Measurements from ENCODE around the gene CLIP2.
"Not testable (repeated sequence)": the region's sequence is repeated elsewhere in the genome, so short reads cannot be mapped to it uniquely, and the experiment has no call there.

The CLIP2 gene

GRCh38 chr7:74398426-74398825 lies 109.2 kb downstream of the CLIP2 start:
- Histone ChIP-seq H3K36me3 (ENCODE audit: control insufficient read depth in 5 of 5, insufficient read depth in 5 of 5, low read length in 5 of 5) (peaks cover 0 to 42% (median 31%) of the 10 kb centered on the region in 5 donors), H3K4me1 (ENCODE audit: control insufficient read depth in 5 of 5, insufficient read depth in 5 of 5, low read length in 5 of 5) (peaks cover 0 to 4% (median 0%) of the 10 kb centered on the region in 5 donors), H3K4me3 (ENCODE audit: low read depth in 1 of 5, low read length in 5 of 5) (no peak overlapping the region), H3K27me3 (ENCODE audit: control insufficient read depth in 5 of 5, insufficient read depth in 4 of 5, low read length in 5 of 5) (no peaks in the 10 kb centered on the region), H3K9me3 (ENCODE audit: control insufficient read depth in 5 of 5, low read length in 5 of 5) (peaks cover 0 to 4% (median 2%) of the 10 kb centered on the region in 5 donors), H3K9ac (ENCODE audit: low read length in 5 of 5) (no peak overlapping the region), H3K27ac (ENCODE audit: low read depth, low read length) (no peak overlapping the region)

- Histone ChIP-seq H3K9me3 (ENCODE audit: control insufficient read depth in 5 of 5, low read length in 5 of 5) (peaks cover 0 to 4% (median 2%) of the 10 kb centered on the region in 5 donors), H3K9ac (ENCODE audit: low read length in 5 of 5) (no peak overlapping the region), H3K36me3 (ENCODE audit: control insufficient read depth in 5 of 5, insufficient read depth in 5 of 5, low read length in 5 of 5) (peaks cover 0 to 47% (median 37%) of the 10 kb centered on the region in 5 donors), H3K4me3 (ENCODE audit: low read depth in 1 of 5, low read length in 5 of 5) (no peak overlapping the region), H3K27ac (ENCODE audit: low read depth, low read length) (no peak overlapping the region), H3K4me1 (ENCODE audit: control insufficient read depth in 5 of 5, insufficient read depth in 5 of 5, low read length in 5 of 5) (no peaks in the 10 kb centered on the region), H3K27me3 (ENCODE audit: control insufficient read depth in 5 of 5, insufficient read depth in 4 of 5, low read length in 5 of 5) (no peaks in the 10 kb centered on the region)
Observed at GRCh38 chr7:74399006-74399405, 109.8 kb downstream of the CLIP2 start.

- Histone ChIP-seq H3K9me3 (ENCODE audit: control insufficient read depth in 5 of 5, low read length in 5 of 5) (peaks cover 0 to 4% (median 2%) of the 10 kb centered on the region in 5 donors), H3K36me3 (ENCODE audit: control insufficient read depth in 5 of 5, insufficient read depth in 5 of 5, low read length in 5 of 5) (peaks cover 0 to 59% (median 43%) of the 10 kb centered on the region in 5 donors), H3K4me1 (ENCODE audit: control insufficient read depth in 5 of 5, insufficient read depth in 5 of 5, low read length in 5 of 5) (no peaks in the 10 kb centered on the region), H3K27ac (ENCODE audit: low read depth, low read length) (no peak overlapping the region), H3K27me3 (ENCODE audit: control insufficient read depth in 5 of 5, insufficient read depth in 4 of 5, low read length in 5 of 5) (no peaks in the 10 kb centered on the region), H3K9ac (ENCODE audit: low read length in 5 of 5) (no peak overlapping the region), H3K4me3 (ENCODE audit: low read depth in 1 of 5, low read length in 5 of 5) (no peak overlapping the region)
Observed at GRCh38 chr7:74400420-74401136, 111.4 kb downstream of the CLIP2 start.

GRCh38 chr7:74401137-74401859 lies 112.1 kb downstream of the CLIP2 start:
- peaks cover 0 to 53% (median 38%) of the 10 kb centered on the region in 5 donors for H3K36me3 ChIP-seq (ENCODE audit: control insufficient read depth in 5 of 5, insufficient read depth in 5 of 5, low read length in 5 of 5)

GRCh38 chr7:74402668-74403067 lies 113.5 kb downstream of the CLIP2 start:
- H3K9ac ChIP-seq (ENCODE audit: low read length in 5 of 5); H3K27ac ChIP-seq (ENCODE audit: low read depth, low read length); H3K9me3 ChIP-seq (ENCODE audit: control insufficient read depth in 5 of 5, low read length in 5 of 5); H3K4me1 ChIP-seq (ENCODE audit: control insufficient read depth in 5 of 5, insufficient read depth in 5 of 5, low read length in 5 of 5); H3K4me3 ChIP-seq (ENCODE audit: low read depth in 1 of 5, low read length in 5 of 5); H3K27me3 ChIP-seq (ENCODE audit: control insufficient read depth in 5 of 5, insufficient read depth in 4 of 5, low read length in 5 of 5): not testable (repeated sequence)
- H3K36me3 ChIP-seq (ENCODE audit: control insufficient read depth in 5 of 5, insufficient read depth in 5 of 5, low read length in 5 of 5): peaks cover 0 to 43% (median 29%) of the 10 kb centered on the region in 5 donors

More at GRCh38 chr7:74401137-74401859, 112.1 kb downstream of the CLIP2 start:
- Histone ChIP-seq H3K9me3 (ENCODE audit: control insufficient read depth in 5 of 5, low read length in 5 of 5) (no peaks in the 10 kb centered on the region), H3K4me1 (ENCODE audit: control insufficient read depth in 5 of 5, insufficient read depth in 5 of 5, low read length in 5 of 5) (no peaks in the 10 kb centered on the region), H3K4me3 (ENCODE audit: low read depth in 1 of 5, low read length in 5 of 5) (no peak overlapping the region), H3K9ac (ENCODE audit: low read length in 5 of 5) (no peak overlapping the region), H3K27me3 (ENCODE audit: control insufficient read depth in 5 of 5, insufficient read depth in 4 of 5, low read length in 5 of 5) (no peaks in the 10 kb centered on the region), H3K27ac (ENCODE audit: low read depth, low read length) (no peak overlapping the region)

GRCh38 chr7:74403521-74404387 lies 114.5 kb downstream of the CLIP2 start:
- Histone ChIP-seq H3K36me3 (ENCODE audit: control insufficient read depth in 5 of 5, insufficient read depth in 5 of 5, low read length in 5 of 5) (peaks cover 0 to 38% (median 29%) of the 10 kb centered on the region in 5 donors), H3K27me3 (ENCODE audit: control insufficient read depth in 5 of 5, insufficient read depth in 4 of 5, low read length in 5 of 5) (no peaks in the 10 kb centered on the region), H3K27ac (ENCODE audit: low read depth, low read length) (no peak overlapping the region), H3K4me1 (ENCODE audit: control insufficient read depth in 5 of 5, insufficient read depth in 5 of 5, low read length in 5 of 5) (no peaks in the 10 kb centered on the region), H3K4me3 (ENCODE audit: low read depth in 1 of 5, low read length in 5 of 5) (no peak overlapping the region), H3K9me3 (ENCODE audit: control insufficient read depth in 5 of 5, low read length in 5 of 5) (no peaks in the 10 kb centered on the region), H3K9ac (ENCODE audit: low read length in 5 of 5) (no peak overlapping the region)

- no peak overlapping the region for H3K4me3 ChIP-seq (ENCODE audit: low read depth in 1 of 5, low read length in 5 of 5)
- H3K9me3 ChIP-seq (ENCODE audit: control insufficient read depth in 5 of 5, low read length in 5 of 5): no peaks in the 10 kb centered on the region
- no peaks in the 10 kb centered on the region for H3K4me1 ChIP-seq (ENCODE audit: control insufficient read depth in 5 of 5, insufficient read depth in 5 of 5, low read length in 5 of 5)
- H3K27me3 ChIP-seq (ENCODE audit: control insufficient read depth in 5 of 5, insufficient read depth in 4 of 5, low read length in 5 of 5): no peaks in the 10 kb centered on the region
- peaks cover 0 to 34% (median 29%) of the 10 kb centered on the region in 5 donors for H3K36me3 ChIP-seq (ENCODE audit: control insufficient read depth in 5 of 5, insufficient read depth in 5 of 5, low read length in 5 of 5)
- no peak overlapping the region for H3K27ac ChIP-seq (ENCODE audit: low read depth, low read length)
- H3K9ac ChIP-seq (ENCODE audit: low read length in 5 of 5): no peak overlapping the region
Observed at GRCh38 chr7:74404388-74404700, 115.1 kb downstream of the CLIP2 start.

GRCh38 chr7:74404741-74405140 lies 115.5 kb downstream of the CLIP2 start:
- Histone ChIP-seq H3K9me3 (ENCODE audit: control insufficient read depth in 5 of 5, low read length in 5 of 5) (no peaks in the 10 kb centered on the region), H3K36me3 (ENCODE audit: control insufficient read depth in 5 of 5, insufficient read depth in 5 of 5, low read length in 5 of 5) (peaks cover 0 to 34% (median 29%) of the 10 kb centered on the region in 5 donors), H3K4me3 (ENCODE audit: low read depth in 1 of 5, low read length in 5 of 5) (no peak overlapping the region), H3K4me1 (ENCODE audit: control insufficient read depth in 5 of 5, insufficient read depth in 5 of 5, low read length in 5 of 5) (no peaks in the 10 kb centered on the region), H3K27ac (ENCODE audit: low read depth, low read length) (no peak overlapping the region), H3K9ac (ENCODE audit: low read length in 5 of 5) (no peak overlapping the region), H3K27me3 (ENCODE audit: control insufficient read depth in 5 of 5, insufficient read depth in 4 of 5, low read length in 5 of 5) (peaks cover 0 to 2% (median 0%) of the 10 kb centered on the region in 5 donors)

GRCh38 chr7:74405191-74405898 lies 116.1 kb downstream of the CLIP2 start:
- Histone ChIP-seq H3K9me3 (ENCODE audit: control insufficient read depth in 5 of 5, low read length in 5 of 5) (no peaks in the 10 kb centered on the region), H3K36me3 (ENCODE audit: control insufficient read depth in 5 of 5, insufficient read depth in 5 of 5, low read length in 5 of 5) (peaks cover 0 to 30% (median 27%) of the 10 kb centered on the region in 5 donors), H3K27me3 (ENCODE audit: control insufficient read depth in 5 of 5, insufficient read depth in 4 of 5, low read length in 5 of 5) (peaks cover 0 to 3% (median 0%) of the 10 kb centered on the region in 5 donors), H3K4me1 (ENCODE audit: control insufficient read depth in 5 of 5, insufficient read depth in 5 of 5, low read length in 5 of 5) (no peaks in the 10 kb centered on the region), H3K4me3 (ENCODE audit: low read depth in 1 of 5, low read length in 5 of 5) (no peak overlapping the region), H3K9ac (ENCODE audit: low read length in 5 of 5) (no peak overlapping the region), H3K27ac (ENCODE audit: low read depth, low read length) (no peak overlapping the region)
